GM21576 (cell line): ENCODE data around the gene SEC31B.

Source experiments
- ATAC-seq: cut with Tn5 transposase; IDR thresholded peaks from one replicate; pipeline ENCODE4 v1.9.1; 2021; ENCODE audit warnings: mild to moderate bottlenecking, moderate library complexity; ENCODE audit not compliant: unreplicated experiment

SEC31B gene

GRCh38 chr10:100446130-100446761 is 73.4 kb downstream of the SEC31B start:
- no peak for ATAC-seq

GRCh38 chr10:100442548-100442947 is 77.1 kb downstream of the SEC31B start:
- ATAC-seq: no peak

GRCh38 chr10:100438674-100439315 is 80.9 kb downstream of the SEC31B start:
- ATAC-seq: no peak
